Measurements from ENCODE around the gene SLC25A1. TPM values are rescaled to one million over a fixed set of nuclear protein-coding genes. Genes with fewer than 3 reads are reported as not detected.

Gene SLC25A1
- total RNA-seq, 1 experiment from 2014 or later, result 162 TPM

- Histone ChIP-seq H3K27me3 (ENCODE audit: control insufficient read depth, insufficient read depth, low read length) (no peaks in the 10 kb centered on the region; the same call in 1 of the 2 replicates), H3K9me3 (ENCODE audit: control insufficient read depth, insufficient read depth, low read depth, low read length) (no peaks in the 10 kb centered on the region), H3K4me3 (ENCODE audit: low read depth in 2 of 2, low read length in 2 of 2) (peak overlapping the region; percentile 28 to 41; a peak in 3 of 4 replicates), H3K27ac (ENCODE audit: low read length) (no peak overlapping the region), H3K36me3 (ENCODE audit: control insufficient read depth, insufficient read depth, low read length) (no peaks in the 10 kb centered on the region), H3K4me1 (ENCODE audit: control insufficient read depth, insufficient read depth, low read length) (peaks cover 24% of the 10 kb centered on the region)
- intact Hi-C loops (cut with micrococcal nuclease; ENCODE audit: unreplicated experiment), result no loop called here
- ChIA-PET POLR2A (no interaction called here), CTCF (interaction anchor here (0.6 kb wide), 1 partner anchor 18 kb away, joined by 12 read pairs; no protein-coding TSS in a partner anchor)
- no peak for ATAC-seq
- no TSS peak for BruUV-seq (replicated peaks)
- in situ Hi-C loops (cut with HindIII; ENCODE audit: low pct_unique_long_range_greater_than_20kb, low sequenced_read_pairs), result no loop called here
- TF ChIP-seq CTCF (IDR thresholded peaks at IDR 0.05) (no peak), SIN3A (IDR thresholded peaks at IDR 0.05; ENCODE audit: borderline replicate concordance, insufficient read depth, low read depth, low read length) (no peak), TCF7L2 (IDR thresholded peaks at IDR 0.05; ENCODE audit: low read depth, low read length) (no peak), POLR2AphosphoS5 (IDR thresholded peaks at IDR 0.05; ENCODE audit: low read depth, low read length) (no peak), REST (IDR thresholded peaks at IDR 0.05; ENCODE audit: insufficient read depth in 1 of 2, low read depth in 2 of 2, low read length in 1 of 2) (no peak)
- DNase-seq (ENCODE audit: low read depth, low spot score), result no peak
Measured at GRCh38 chr22:19169947-19170318, 8.6 kb downstream of the SLC25A1 start.

- in situ Hi-C loops (cut with HindIII; ENCODE audit: low pct_unique_long_range_greater_than_20kb, low sequenced_read_pairs) (no loop called here), intact Hi-C loops (cut with micrococcal nuclease; ENCODE audit: unreplicated experiment) (no loop called here)
- peaks cover 18% of the 10 kb centered on the region for H3K4me1 ChIP-seq (ENCODE audit: control insufficient read depth, insufficient read depth, low read length)
- ChIA-PET CTCF (interaction anchor here (0.6 kb wide), 1 partner anchor 17 kb away, joined by 12 read pairs; no protein-coding TSS in a partner anchor), POLR2A (no interaction called here)
- peak overlapping the region; percentile 28 to 41 for H3K4me3 ChIP-seq (ENCODE audit: low read depth in 2 of 2, low read length in 2 of 2)
- TF ChIP-seq SIN3A (IDR thresholded peaks at IDR 0.05; ENCODE audit: borderline replicate concordance, insufficient read depth, low read depth, low read length) (no peak), TCF7L2 (IDR thresholded peaks at IDR 0.05; ENCODE audit: low read depth, low read length) (no peak), CTCF (IDR thresholded peaks at IDR 0.05) (no peak), REST (IDR thresholded peaks at IDR 0.05; ENCODE audit: insufficient read depth in 1 of 2, low read depth in 2 of 2, low read length in 1 of 2) (no peak), POLR2AphosphoS5 (IDR thresholded peaks at IDR 0.05; ENCODE audit: low read depth, low read length) (no peak)
- ATAC-seq, result no peak
- BruUV-seq (replicated peaks), result no TSS peak
- no peaks in the 10 kb centered on the region for H3K36me3 ChIP-seq (ENCODE audit: control insufficient read depth, insufficient read depth, low read length)
- H3K27ac ChIP-seq (ENCODE audit: low read length), result no peak overlapping the region
- no peaks in the 10 kb centered on the region; the same call in 1 of the 2 replicates for H3K27me3 ChIP-seq (ENCODE audit: control insufficient read depth, insufficient read depth, low read length)
- no peak for DNase-seq (ENCODE audit: low read depth, low spot score)
- no peaks in the 10 kb centered on the region for H3K9me3 ChIP-seq (ENCODE audit: control insufficient read depth, insufficient read depth, low read depth, low read length)
Measured at GRCh38 chr22:19169002-19169946, 9.3 kb downstream of the SLC25A1 start.

Measured in Panc1 (cell line).